K562 (cell line): Measurements from ENCODE around the gene PRDM11.

Experiments
- GATAD2A ChIP-seq: fragments of 450-650 bp; IDR thresholded peaks from 2 replicates; pipeline ENCODE4 v1.6.1; 2017
- JUND ChIP-seq, 2 experiments: IDR thresholded peaks; 2 replicates in 1 of 2; 3 replicates in 1 of 2; pipeline ENCODE4 v1.6.1; 2011; ENCODE audit warnings: borderline replicate concordance in 2 of 2, low read depth in 2 of 2, low read length in 2 of 2, improper control_type of control experiment in 1 of 2, missing biosample characterization in 1 of 2, missing genetic modification characterization in 1 of 2, missing genetic modification reagents in 1 of 2
- KLF16 ChIP-seq: IDR thresholded peaks from 2 replicates; pipeline ENCODE4 v1.6.1; 2016; ENCODE audit warnings: antibody characterized with exemption
- NCOA1 ChIP-seq: fragments of 450-650 bp; IDR thresholded peaks from 2 replicates; pipeline ENCODE4 v1.6.1; 2016; ENCODE audit warnings: low read depth
- NFATC3 ChIP-seq: fragments of 450-650 bp; IDR thresholded peaks from 2 replicates; pipeline ENCODE4 v1.6.1; 2017; ENCODE audit warnings: mild to moderate bottlenecking
- RBM22 ChIP-seq: fragments of 200-400 bp; formaldehyde crosslinking; IDR thresholded peaks from 2 replicates; pipeline ENCODE4 v1.6.1; 2018; ENCODE audit warnings: low read length, low read depth; ENCODE audit not compliant: poor library complexity, severe bottlenecking
- RFX7 ChIP-seq: fragments of 250-450 bp; sonication (Bioruptor Pico); IDR thresholded peaks from 2 replicates; pipeline ENCODE4 v1.5.1; 2021; ENCODE audit warnings: mild to moderate bottlenecking
- TAF1 ChIP-seq: IDR thresholded peaks from 2 replicates; pipeline ENCODE4 v1.6.1; 2011; ENCODE audit warnings: mild to moderate bottlenecking, low read length, moderate library complexity; ENCODE audit not compliant: insufficient read depth, control insufficient read depth, severe bottlenecking; ENCODE audit errors: extremely low read depth
- ZNF274 ChIP-seq: IDR thresholded peaks from 2 replicates; pipeline ENCODE4 v1.6.1; 2011; ENCODE audit warnings: low read depth, mild to moderate bottlenecking, low read length, moderate library complexity, borderline replicate concordance
- ZNF311 ChIP-seq: fragments of 250-450 bp; sonication (Bioruptor Pico); IDR thresholded peaks from 2 replicates; pipeline ENCODE4 v1.4.0; 2020; ENCODE audit warnings: mild to moderate bottlenecking, moderate library complexity
- ZNF695 ChIP-seq: fragments of 450-650 bp; formaldehyde crosslinking; IDR thresholded peaks from 2 replicates; pipeline ENCODE4 v1.4.0; 2020; ENCODE audit warnings: mild to moderate bottlenecking, moderate library complexity
- TF ChIP-seq, protein P1 (sequence below): sonication (generic); formaldehyde crosslinking; IDR thresholded peaks from 2 replicates; pipeline ENCODE4 v1.8.0; 2022; ENCODE audit warnings: mild to moderate bottlenecking, missing genetic modification reagents
- TF ChIP-seq, protein P2 (sequence below), 3 experiments: IDR thresholded peaks in 2 of 3; conservative IDR thresholded peaks in 1 of 3; 2 replicates each; pipeline ENCODE4 v1.5.1; 2011 to 2012; ENCODE audit warnings: low read length in 3 of 3, mild to moderate bottlenecking in 3 of 3, control low read depth in 2 of 3, improper control_type of control experiment in 1 of 3, inconsistent platforms in 1 of 3, low read depth in 1 of 3, mixed read lengths in 1 of 3, moderate library complexity in 1 of 3; ENCODE audit not compliant: insufficient read depth in 2 of 3
- TF ChIP-seq, protein P3 (sequence below): sonication (generic); formaldehyde crosslinking; IDR thresholded peaks from 2 replicates; pipeline ENCODE4 v1.8.1; 2022; ENCODE audit warnings: missing genetic modification reagents

DNA sequence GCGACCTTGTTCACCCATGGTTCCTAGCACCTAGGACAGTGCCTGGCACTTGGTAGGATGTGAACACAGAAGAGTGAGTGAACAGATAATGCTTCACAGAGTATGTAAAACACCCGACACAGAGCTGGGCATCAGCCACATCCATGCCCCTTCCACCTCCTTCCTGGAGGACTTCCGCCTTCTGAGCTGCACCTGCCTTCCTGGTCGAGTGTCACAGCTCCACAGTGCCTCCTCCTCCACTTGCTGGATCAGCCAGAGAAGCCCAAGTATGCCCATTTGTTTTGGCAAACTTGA, 20.1 kb downstream of the PRDM11 start:
- TF ChIP-seq RFX7 = no peak
- no peak for TF ChIP-seq GATAD2A
- no peak for TF ChIP-seq KLF16
- TF ChIP-seq NFATC3 = no peak
- TF ChIP-seq, protein P1, sequence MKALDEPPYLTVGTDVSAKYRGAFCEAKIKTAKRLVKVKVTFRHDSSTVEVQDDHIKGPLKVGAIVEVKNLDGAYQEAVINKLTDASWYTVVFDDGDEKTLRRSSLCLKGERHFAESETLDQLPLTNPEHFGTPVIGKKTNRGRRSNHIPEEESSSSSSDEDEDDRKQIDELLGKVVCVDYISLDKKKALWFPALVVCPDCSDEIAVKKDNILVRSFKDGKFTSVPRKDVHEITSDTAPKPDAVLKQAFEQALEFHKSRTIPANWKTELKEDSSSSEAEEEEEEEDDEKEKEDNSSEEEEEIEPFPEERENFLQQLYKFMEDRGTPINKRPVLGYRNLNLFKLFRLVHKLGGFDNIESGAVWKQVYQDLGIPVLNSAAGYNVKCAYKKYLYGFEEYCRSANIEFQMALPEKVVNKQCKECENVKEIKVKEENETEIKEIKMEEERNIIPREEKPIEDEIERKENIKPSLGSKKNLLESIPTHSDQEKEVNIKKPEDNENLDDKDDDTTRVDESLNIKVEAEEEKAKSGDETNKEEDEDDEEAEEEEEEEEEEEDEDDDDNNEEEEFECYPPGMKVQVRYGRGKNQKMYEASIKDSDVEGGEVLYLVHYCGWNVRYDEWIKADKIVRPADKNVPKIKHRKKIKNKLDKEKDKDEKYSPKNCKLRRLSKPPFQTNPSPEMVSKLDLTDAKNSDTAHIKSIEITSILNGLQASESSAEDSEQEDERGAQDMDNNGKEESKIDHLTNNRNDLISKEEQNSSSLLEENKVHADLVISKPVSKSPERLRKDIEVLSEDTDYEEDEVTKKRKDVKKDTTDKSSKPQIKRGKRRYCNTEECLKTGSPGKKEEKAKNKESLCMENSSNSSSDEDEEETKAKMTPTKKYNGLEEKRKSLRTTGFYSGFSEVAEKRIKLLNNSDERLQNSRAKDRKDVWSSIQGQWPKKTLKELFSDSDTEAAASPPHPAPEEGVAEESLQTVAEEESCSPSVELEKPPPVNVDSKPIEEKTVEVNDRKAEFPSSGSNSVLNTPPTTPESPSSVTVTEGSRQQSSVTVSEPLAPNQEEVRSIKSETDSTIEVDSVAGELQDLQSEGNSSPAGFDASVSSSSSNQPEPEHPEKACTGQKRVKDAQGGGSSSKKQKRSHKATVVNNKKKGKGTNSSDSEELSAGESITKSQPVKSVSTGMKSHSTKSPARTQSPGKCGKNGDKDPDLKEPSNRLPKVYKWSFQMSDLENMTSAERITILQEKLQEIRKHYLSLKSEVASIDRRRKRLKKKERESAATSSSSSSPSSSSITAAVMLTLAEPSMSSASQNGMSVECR (CRISPR knock-in tag) = no peak
- no peak for TF ChIP-seq ZNF695 (CRISPR knock-in tag)
- no peak for TF ChIP-seq JUND (IDR thresholded peaks at IDR 0.05; ENCODE audit: borderline replicate concordance, low read depth, low read length)
- TF ChIP-seq JUND (tag; IDR thresholded peaks at IDR 0.05; ENCODE audit: borderline replicate concordance, low read depth, low read length) = no peak
- TF ChIP-seq, protein P2, sequence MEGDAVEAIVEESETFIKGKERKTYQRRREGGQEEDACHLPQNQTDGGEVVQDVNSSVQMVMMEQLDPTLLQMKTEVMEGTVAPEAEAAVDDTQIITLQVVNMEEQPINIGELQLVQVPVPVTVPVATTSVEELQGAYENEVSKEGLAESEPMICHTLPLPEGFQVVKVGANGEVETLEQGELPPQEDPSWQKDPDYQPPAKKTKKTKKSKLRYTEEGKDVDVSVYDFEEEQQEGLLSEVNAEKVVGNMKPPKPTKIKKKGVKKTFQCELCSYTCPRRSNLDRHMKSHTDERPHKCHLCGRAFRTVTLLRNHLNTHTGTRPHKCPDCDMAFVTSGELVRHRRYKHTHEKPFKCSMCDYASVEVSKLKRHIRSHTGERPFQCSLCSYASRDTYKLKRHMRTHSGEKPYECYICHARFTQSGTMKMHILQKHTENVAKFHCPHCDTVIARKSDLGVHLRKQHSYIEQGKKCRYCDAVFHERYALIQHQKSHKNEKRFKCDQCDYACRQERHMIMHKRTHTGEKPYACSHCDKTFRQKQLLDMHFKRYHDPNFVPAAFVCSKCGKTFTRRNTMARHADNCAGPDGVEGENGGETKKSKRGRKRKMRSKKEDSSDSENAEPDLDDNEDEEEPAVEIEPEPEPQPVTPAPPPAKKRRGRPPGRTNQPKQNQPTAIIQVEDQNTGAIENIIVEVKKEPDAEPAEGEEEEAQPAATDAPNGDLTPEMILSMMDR (IDR thresholded peaks at IDR 0.05 in 2 of 3, conservative IDR thresholded peaks at IDR 0.05 in 1 of 3; ENCODE audit: insufficient read depth in 2 of 3, low read depth in 1 of 3, low read length in 3 of 3) = no peak
- TF ChIP-seq NCOA1 = no peak
- no peak for TF ChIP-seq ZNF274
- no peak for TF ChIP-seq TAF1
- no peak for TF ChIP-seq ZNF311 (CRISPR knock-in tag)
- TF ChIP-seq, protein P3, sequence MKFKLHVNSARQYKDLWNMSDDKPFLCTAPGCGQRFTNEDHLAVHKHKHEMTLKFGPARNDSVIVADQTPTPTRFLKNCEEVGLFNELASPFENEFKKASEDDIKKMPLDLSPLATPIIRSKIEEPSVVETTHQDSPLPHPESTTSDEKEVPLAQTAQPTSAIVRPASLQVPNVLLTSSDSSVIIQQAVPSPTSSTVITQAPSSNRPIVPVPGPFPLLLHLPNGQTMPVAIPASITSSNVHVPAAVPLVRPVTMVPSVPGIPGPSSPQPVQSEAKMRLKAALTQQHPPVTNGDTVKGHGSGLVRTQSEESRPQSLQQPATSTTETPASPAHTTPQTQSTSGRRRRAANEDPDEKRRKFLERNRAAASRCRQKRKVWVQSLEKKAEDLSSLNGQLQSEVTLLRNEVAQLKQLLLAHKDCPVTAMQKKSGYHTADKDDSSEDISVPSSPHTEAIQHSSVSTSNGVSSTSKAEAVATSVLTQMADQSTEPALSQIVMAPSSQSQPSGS (CRISPR knock-in tag) = no peak
- TF ChIP-seq RBM22 = no peak
